GOT3 (cell line): ENCODE measurements around the gene PAQR7.
A peak's percentile ranks its signal among the peaks of the same experiment; 100 is the strongest.

Experiments
- DNase-seq: peaks from one replicate; lab custom pipeline; 2025; ENCODE audit warnings: mixed read lengths; lab: John Stamatoyannopoulos, UW

The PAQR7 gene, protein sequence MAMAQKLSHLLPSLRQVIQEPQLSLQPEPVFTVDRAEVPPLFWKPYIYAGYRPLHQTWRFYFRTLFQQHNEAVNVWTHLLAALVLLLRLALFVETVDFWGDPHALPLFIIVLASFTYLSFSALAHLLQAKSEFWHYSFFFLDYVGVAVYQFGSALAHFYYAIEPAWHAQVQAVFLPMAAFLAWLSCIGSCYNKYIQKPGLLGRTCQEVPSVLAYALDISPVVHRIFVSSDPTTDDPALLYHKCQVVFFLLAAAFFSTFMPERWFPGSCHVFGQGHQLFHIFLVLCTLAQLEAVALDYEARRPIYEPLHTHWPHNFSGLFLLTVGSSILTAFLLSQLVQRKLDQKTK

DNA sequence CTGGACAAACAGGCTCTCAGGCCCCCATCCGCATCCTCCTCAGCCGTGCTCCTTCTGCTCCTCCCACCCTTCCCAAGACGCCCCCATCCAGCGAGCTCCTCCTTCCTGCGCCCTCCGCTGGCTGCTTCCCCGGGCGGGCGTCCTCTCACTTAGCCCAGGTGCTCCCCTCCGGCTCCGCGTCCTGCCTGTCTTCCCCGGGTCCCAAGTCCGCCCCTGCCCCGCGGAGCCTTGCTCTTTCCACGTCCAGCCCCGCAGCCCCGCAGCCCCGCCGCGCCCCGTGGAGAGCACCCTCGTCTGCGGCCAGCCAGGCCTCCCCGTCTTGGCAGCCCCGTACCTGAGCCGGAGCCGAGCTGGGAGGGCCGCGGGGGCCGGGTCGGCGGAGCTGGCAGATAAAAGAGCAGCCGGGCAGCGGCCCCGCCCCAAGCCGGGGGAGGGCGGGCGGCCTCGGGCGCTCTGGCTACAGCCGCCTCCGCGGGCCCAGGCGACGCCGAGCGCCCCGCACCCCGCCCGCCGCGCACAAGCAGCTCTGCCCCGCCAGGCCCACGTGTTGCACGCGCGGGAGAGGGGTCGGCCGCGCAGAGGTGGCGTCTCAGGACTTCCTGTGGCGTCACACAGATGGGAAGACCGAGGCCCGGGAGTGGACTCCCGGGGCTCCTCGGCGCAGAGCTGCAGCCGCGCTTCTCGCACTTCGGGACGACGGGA, at the start of gene PAQR7:
PAQR7 (minus strand) TSS at position 555 of the 702 bp plus-strand sequence. CDS start 11,869 bp downstream, outside the sequence.
- no peak for DNase-seq

DNA sequence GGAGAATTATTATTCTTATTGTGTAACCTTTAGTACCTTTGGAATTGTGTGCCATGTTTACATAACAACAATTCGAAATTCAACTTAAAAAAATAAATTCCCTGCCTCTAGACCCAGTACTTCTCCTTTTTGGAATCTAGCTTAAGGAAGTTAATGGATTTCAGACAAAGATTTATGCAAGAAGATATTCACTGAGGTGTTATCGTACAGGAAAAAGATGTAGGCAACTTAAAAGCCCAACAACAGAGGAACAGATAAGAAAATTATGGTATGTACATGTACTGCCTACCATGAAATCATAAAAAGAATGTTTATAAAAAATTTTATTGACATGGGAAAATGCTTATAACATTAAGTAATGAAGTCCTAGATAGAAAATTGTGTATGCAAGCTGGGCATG, 48.9 kb upstream of the PAQR7 start:
- no peak for DNase-seq

DNA sequence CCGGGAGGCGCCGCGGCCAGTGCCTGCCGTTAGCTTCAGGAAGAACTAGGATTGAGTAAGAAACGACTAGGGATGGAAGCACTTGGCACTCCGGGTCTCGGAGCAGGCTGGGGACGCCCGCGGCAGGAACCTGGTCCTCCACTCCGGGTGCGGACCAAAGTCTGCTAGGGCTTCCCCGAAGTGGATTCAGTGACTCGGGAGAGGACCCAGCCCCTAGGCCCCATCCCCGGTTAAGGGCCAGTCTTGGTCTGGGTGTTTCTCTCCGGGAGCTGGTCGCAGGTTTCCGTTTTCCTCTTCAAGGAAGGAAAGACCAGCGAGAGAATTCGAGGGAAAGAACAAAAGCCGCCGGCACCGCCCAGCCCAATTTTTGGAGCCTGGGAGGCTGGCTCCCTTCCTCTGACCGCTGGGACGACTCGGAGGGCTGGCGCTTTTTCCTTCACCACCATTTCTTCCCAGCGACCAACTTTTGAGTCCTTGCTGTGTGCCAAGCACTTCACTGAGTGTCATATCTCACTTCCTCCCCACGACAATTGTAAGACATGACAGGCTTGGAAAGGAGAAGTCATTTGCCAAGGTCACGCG, 47.6 kb upstream of the PAQR7 start:
- DNase-seq: no peak

DNA sequence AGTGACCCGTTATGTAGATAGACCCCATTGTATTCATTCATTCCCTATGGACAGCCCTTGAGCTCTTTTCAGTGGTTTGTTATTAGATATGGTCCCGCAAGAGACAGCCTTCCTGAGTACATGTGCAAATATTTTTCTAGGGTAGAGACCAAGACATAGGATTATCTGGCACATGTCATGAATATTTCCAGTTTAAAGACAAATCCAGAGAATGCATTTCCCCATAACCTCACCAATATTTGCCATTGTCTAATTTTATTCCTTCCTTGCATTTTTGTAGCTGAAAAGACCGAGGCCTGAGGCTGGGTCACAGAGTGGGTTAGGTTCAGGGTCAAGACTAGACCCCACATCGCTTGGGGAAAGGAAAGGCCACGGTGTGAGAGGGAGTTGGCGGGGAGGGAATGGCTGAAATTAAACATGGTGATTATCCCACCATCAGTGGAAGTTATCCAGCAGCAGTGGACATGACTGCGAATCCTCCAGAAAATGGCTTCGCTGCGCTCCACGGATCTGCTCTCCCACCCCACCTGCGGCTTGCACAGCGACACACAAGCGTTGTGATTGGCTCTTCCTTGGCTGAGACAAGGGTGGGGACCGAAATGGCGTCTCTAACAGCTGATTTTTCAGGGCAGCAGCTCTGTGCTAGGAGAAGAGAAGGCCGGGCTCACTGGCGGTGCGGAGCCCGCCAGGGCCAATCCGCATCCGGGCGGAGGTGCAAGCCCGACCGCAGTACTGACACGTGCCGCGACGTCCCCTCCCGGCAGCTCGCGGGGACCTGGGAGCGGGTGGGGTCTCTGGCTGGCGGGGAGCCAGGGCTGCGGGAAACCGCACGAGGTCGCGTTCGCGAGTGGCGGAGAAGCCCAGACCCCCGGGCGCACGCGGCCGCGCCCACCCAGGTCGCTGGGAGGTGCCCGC, 46.8 kb upstream of the PAQR7 start:
- DNase-seq: no peak

DNA sequence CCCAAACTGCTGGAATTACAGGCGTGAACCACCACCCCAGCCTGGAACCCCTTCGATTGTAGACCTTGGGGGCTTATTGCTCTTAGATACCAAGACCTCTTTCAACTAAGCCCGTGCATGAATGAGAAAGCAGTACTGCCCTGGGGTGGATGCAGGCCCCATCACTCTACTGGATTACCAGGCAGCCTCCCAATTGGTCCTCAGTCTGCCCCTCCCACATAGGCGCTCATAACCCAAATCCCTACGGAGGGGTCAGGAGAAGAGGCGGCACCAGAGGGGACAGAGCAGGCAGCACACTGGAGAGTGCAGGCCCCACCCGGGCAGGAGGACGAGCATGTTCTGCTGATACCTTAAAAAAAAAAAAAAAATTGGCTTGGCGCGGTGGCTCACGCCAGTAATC, 43.1 kb upstream of the PAQR7 start:
- DNase-seq: no peak

DNA sequence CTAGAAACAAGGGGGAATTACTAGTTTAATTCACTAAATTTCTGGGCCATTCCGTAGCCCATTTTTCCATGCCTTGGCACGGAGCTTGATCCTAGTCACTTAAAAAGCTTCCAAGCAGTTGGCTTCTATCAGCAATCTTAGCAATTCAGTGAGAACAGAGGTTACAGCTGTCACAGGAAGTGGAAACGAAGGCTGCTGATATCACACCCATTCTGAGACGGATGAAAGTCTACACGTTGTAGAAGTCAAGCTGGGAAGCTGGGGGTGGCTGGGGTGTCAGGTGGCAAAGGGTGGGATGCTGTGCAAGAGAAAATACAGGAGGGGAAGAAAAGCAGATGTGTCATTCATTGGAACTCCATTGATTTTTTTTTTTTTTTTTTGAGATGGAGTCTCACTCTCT, 42.5 kb upstream of the PAQR7 start:
- DNase-seq: no peak

DNA sequence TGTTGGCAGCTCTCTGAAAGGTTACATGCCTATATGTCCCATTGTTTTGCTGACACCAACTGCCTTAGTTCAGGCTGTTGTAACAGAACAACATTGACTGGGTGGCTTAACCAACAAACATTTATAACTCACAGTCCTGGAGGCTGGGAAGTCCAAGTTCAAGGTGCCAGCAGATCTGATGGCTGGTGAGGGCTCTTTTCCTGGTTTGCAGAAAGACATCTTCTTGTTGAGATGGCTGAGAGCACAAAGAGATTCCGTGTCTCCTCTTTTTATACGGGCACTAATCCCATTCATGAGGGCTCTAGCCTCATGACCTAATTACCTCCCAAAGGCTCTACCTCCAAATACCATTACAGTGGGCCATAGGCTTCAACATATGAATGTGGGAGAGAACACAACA, 41.0 kb upstream of the PAQR7 start:
- no peak for DNase-seq

DNA sequence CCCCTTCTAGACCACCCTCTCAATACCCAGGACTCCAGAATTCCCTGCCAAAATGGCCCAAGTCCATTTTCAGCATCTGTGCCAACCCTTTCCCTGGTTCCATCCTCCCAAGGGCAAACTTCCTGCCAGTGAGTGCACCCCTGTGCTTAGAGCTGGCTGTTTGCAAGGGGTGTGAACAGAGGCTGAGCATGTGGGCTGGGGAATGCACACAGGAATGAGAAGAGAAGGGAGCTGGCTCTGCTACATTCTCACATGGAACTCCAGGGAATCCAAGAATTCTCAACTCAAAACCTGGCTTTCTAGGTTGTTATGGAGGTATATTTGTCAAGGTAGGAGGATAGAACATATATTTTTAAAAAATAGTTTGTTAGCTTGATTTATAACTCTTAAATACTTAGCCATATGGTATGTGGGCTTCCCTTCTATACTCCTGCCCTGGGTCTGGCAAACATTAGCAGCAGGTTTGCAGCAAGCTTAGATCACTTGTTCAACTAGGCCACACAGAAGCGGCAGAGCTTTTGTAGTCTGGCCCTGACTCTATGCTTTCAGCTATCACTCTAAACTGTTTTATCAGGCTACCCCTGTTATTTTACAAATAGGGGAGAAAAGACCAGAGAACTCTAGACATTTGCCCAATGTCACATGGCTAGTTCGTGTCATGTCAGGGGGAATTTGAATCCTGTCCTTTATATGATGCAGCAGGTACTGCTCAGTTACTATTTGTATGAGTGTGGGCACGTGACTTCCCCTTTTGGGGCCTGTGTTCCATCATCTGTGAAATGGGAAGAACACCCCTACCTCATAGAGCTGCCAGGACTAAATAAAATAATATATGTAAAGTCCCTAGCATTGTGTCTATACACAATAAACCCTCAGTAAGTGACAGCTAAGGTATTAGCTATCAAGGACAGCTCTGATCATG, 38.8 kb upstream of the PAQR7 start:
- DNase-seq: no peak

DNA sequence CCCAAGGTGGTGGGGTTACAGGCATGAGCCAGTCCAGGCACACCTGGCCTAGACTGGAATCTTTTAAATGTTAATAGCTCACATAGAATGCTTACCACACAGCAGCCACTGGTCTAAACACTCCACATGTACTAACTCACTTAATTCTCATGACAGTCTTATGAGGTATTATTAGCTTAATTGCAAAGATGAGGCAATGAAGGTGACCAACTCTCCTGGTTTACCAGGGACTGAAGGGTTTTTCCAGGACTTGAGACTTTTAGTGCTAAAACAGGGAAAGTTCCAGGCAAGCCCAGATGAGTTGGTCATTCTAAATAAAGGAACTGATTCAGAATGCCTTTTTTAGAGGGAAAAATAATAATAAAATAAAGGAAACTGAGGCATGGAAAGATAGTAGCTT, 37.7 kb upstream of the PAQR7 start:
- no peak for DNase-seq

DNA sequence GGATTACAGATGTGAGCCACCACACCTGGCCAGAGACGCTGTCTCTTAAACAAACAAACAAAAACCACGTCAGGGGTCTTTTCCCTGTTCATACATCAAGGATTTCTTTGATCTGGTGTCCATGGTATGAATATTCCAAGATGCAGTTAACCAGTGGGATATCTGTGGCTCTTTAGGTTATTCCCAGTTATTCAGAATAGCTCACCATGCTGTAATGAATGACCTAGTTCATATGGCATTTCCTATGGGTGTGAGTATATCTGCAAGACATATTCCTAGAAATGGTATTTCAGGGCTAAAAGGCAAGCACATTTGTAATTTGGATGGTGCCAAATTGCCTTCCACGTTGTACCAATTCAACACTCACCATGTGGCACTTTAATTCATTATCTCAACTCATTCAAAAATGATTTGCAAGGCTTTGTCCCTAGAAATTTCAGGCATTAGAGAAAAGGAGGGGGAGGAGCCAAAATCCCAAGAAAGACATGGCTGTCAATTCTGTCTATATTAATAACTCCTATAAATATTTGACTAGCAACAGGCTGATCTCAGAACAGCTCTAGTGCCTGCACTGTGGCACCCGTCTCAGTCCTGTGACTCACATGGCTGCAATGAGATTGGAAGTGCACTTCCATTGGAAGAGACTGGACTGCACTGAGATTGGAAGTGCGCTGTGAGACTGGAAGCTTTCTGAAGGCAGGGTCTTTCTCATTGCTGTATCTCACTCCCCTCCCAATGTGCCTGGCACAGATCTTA, 36.7 kb upstream of the PAQR7 start:
- no peak for DNase-seq

DNA sequence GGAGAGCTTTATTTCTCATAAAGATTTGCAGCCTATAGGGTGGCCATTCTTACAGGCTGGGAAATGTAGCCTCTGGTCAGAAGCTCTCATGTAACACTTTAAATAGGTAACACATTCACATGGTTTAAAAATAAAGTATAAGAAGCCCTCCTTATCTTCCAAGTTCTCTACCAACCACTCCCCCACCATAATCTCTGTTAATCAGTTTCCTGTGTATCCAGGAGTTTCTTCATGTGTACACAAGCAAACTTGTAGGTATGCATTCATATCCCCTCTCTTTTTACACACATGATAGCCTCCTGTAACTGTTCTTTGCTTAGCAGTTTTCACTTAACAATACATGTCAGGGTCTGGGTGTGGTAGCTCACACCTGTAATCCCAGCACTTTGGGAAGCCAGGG, 35.7 kb upstream of the PAQR7 start:
- DNase-seq: no peak

DNA sequence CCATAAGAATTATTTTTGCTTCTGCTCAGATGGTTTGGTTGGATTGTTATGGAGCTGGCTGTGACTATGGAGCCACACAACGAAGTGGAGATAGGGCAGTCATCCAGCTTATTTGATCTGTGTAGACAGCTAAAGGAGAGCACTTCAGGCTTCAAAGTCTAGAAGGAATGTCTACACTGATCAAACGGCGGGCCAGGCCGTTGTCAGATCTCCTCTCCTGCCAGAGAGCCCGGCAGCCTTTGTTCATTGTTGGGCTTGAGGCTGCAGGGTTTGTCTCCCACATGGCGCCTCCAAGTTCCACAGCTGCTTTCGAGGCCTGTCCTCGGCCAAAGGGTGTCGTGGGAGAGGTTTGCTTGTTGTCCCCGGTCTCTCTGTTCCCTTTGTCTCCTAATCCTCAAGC, 33.5 kb upstream of the PAQR7 start:
- DNase-seq: no peak

DNA sequence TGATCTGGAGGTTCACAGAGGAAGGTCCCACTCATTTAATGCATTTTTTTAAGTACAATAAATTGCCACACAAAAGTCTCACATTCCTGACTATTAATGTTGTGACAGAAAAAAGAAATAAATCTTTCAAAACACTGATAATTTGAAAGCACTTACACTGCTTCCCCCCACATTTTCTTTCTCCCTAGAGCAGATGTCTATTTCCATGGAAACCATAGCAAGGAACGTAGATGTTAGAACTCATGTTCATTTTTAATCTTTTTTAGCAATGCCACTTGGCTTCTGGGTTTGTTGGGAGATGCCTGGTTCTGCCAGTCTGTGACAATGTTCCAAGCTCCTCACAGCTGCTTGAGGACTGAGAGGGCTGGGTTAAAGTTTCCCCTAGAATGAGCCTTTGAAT, 32.7 kb upstream of the PAQR7 start:
- no peak for DNase-seq

DNA sequence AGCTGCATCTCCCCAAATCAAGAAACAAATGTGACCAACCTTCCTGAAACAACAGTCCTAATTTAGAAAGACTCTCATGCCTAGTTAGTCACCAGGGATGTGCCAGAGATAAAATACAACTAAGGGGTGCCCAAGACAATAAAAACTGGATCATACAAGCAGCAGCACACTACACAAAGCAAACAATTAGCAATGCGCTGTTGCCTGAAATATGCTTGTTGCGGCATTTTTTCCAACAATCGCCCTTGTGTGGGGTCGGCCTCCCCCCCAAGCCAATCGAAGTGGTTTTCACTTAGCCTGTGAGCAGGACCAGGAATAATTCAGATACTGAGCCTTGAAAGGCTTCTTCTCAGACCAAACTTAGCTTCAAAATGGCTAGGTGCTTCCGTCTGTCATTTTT, 32.1 kb upstream of the PAQR7 start:
- DNase-seq: no peak

DNA sequence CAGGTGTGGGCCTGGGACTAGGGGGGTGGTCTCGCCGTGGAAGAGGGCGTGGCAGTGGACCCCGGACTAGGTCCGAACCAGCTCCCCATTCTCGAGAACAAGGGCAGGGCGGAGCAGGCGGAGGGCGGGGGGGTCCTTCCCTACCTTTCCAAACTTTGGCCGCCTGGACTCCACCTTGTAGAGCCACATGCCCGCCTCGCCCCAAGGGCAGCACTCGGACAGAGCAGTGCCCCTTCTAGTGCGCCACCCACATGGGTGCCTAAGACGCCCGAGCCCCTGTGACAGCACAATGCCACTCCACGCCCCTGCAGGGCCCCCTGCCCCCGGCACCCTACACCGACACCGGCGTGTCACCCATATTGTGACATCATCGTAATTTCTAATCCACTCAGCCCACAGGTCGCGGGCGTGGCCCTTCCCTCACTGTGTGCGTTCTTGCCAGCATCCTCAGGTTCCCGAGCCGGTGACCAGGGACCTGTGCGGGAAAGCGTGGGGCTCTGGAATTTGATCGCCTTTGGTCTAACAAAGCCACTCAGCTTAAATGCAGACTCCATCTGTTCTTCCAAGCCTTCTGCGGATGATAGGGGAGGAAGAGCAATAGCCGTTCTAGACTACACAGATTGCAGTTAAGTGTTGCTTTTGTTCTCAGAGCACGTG, 31.3 kb upstream of the PAQR7 start:
- no peak for DNase-seq

DNA sequence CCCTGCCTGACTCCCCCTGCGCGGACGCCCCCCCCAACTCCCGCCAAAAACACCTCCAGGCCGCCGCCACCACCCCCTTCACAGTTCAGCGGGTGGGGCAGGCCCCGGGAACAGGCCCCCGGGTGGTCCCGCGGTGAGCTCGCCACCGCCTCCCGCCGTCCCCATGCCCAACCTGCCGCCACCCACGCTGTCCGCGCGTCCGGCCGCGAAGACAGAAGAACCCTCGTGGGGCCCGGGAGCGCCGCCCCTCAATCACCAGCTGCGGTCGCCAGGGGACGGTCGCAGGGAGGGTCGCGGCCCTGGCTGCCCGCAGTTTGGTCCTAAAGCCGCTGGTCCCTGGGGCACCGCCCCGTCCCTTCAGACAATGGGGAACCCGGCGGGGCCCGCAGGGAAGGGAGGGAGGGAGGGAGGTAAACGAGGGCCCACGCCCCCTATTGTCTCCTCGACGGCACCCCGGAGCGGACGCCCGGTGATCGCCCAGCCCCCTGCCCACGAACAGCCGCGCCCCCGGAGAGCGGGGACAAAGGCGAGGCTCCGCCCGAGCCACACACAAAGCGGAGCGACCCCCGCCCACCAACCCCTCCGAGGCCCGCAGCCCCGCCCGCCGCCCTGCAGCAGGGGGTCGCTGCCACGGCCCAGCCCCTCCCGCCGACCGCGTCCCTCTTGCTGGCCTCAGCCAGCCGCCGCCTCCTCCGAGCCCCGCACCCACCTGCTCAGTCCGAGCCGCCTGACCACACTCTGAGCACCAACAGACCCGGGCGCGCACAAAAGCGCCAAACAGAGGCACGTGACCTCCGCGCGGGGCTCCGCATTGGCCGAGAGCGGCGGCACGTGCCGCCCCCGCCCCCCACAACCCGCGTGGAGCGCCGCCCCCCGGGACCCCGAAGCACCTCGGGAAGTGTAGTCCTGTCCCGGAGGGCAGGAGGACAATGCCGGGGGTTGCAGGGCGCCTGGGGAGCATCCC, 30.5 kb upstream of the PAQR7 start, which contains the start of gene STMN1:
STMN1 (minus strand) TSS at position 740 of the 964 bp plus-strand sequence. CDS start 1,743 bp downstream, outside the sequence.
- DNase-seq: peak; percentile 17

DNA sequence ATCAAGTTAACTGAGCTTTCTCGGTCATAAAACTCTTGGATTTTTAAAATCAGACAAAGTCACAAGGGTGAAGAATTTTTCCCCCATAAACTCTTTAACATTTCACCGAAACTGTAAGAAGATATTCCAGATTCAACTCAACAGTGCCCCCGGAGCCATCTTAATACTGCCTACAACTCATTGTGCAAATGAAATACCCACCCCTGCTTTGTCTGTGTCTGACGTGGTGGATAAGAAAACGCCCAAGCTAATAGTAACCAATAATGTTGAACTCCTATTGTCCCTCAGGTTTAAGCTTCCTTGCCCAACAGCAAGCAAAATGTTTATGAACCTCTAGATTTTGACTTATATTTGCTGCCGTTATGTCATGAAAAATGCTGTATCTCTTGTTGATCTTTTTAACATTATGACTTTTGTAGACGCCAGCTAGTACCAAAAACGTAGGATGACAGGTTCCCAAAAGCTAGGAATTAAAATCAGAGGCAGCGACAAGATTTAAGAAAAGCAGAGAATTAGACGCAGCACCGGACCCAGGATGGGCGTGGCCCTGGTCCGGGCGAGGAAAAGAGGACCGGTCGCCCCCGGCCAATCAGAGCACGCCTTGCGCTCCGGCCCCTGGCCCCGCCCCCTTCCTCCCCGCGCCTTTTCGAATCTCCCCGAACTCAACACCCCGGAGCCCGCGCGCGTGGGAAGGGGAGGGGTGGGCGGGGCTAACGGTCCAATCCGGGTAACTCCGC, 29.6 kb upstream of the PAQR7 start:
- peak; percentile 70 for DNase-seq

DNA sequence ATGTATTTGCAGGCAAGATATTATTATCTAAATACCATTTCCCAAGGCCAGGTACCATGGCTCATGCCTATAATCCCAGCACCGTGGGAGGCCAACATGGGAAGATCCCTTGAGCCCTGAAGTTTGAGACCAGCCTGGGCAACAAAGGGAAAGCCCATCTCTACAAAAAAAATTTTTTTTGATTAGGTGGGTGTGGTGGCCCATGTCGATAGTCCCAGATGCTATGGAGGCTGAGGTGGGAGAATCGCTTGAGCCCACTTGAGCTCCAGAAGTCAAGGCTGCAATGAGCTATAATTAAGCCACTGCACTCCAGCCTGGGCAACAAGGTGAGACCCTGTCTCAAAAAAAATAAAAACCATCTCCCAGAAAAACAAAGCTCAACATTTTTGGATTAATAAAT, 28.5 kb upstream of the PAQR7 start:
- no peak for DNase-seq
